Measurements from ENCODE around the gene GRIN2C. TPM values are rescaled to one million over a fixed set of nuclear protein-coding genes. Genes with fewer than 3 reads are reported as not detected.

Gene GRIN2C
- total and polyA plus RNA-seq, 2 of the 4 experiments (the other 2 are of a cell fraction): 0.22 TPM; not detected in 1

DNA sequence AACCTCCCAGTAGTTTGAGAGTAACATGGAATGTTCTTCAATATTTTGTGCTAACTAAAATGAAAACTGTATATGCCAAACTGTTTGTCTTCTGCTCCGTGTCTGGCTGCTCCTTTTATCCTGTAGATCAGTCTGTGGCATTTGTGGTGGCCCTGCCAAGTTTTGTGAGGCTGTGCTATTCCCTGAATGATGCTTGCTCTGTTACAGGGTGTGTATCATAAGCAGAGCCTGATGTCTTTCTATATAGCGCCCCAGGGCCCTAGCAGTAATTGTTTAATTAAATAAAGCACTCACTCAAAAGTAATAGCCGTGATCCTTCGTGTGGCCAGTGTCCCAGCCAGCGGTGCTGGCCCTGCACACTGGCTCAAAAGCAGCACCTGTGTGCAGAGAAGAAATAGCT is 55.7 kb downstream of the GRIN2C start:
- no peak overlapping the region for H3K4ac ChIP-seq (ENCODE audit: low read depth, low read length)
- no peak overlapping the region for H2BK15ac ChIP-seq (ENCODE audit: low read depth, low read length)
- intact Hi-C loops (cut with micrococcal nuclease): no loop called here
- no peak overlapping the region for H3K56ac ChIP-seq (ENCODE audit: extremely low read depth, insufficient read depth, low read length)
- DNase-seq: no peak
- CTCF ChIA-PET: no interaction called here
- no peaks in the 10 kb centered on the region for H3K27me3 ChIP-seq (ENCODE audit: control insufficient read depth, insufficient read depth, low read length)
- H3K79me1 ChIP-seq (ENCODE audit: low read depth in 1 of 2, low read length in 2 of 2): no peaks in the 10 kb centered on the region
- peaks cover 23% of the 10 kb centered on the region for H3K36me3 ChIP-seq (ENCODE audit: control insufficient read depth, insufficient read depth, low read length)
- TF ChIP-seq POLR2A (IDR thresholded peaks at IDR 0.05; ENCODE audit: low read depth, low read length): no peak
- no peak for TF ChIP-seq BHLHE40 (IDR thresholded peaks at IDR 0.05; ENCODE audit: low read depth, low read length)
- TF ChIP-seq RAD21 (IDR thresholded peaks at IDR 0.05; ENCODE audit: low read length): no peak
- TF ChIP-seq FOS (IDR thresholded peaks at IDR 0.05; ENCODE audit: low read depth, low read length): no peak
- TF ChIP-seq, protein P1, sequence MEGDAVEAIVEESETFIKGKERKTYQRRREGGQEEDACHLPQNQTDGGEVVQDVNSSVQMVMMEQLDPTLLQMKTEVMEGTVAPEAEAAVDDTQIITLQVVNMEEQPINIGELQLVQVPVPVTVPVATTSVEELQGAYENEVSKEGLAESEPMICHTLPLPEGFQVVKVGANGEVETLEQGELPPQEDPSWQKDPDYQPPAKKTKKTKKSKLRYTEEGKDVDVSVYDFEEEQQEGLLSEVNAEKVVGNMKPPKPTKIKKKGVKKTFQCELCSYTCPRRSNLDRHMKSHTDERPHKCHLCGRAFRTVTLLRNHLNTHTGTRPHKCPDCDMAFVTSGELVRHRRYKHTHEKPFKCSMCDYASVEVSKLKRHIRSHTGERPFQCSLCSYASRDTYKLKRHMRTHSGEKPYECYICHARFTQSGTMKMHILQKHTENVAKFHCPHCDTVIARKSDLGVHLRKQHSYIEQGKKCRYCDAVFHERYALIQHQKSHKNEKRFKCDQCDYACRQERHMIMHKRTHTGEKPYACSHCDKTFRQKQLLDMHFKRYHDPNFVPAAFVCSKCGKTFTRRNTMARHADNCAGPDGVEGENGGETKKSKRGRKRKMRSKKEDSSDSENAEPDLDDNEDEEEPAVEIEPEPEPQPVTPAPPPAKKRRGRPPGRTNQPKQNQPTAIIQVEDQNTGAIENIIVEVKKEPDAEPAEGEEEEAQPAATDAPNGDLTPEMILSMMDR (conservative IDR thresholded peaks at IDR 0.05; ENCODE audit: low read depth, low read length): no peak
- TF ChIP-seq RFX5 (IDR thresholded peaks at IDR 0.05; ENCODE audit: low read depth, low read length): no peak
- TF ChIP-seq MXI1 (IDR thresholded peaks at IDR 0.05; ENCODE audit: borderline replicate concordance, low read depth, low read length): no peak
- TF ChIP-seq SMC3 (IDR thresholded peaks at IDR 0.05; ENCODE audit: low read depth, low read length): no peak
- no peak for TF ChIP-seq NFE2L2 (IDR thresholded peaks at IDR 0.05; ENCODE audit: low read depth, low read length)
- no peak for TF ChIP-seq MAZ (IDR thresholded peaks at IDR 0.05; ENCODE audit: borderline replicate concordance, low read depth, low read length)
- no peak for TF ChIP-seq MAFK (IDR thresholded peaks at IDR 0.05; ENCODE audit: low read depth, low read length)
- no peaks in the 10 kb centered on the region for H3K9me3 ChIP-seq (ENCODE audit: control insufficient read depth, insufficient read depth, low read length)
- H3K27ac ChIP-seq (ENCODE audit: insufficient read depth, low read length): no peak overlapping the region
- no peak overlapping the region for H2BK120ac ChIP-seq (ENCODE audit: low read depth, low read length)
- H4K91ac ChIP-seq (ENCODE audit: insufficient read depth, low read depth, low read length): no peak overlapping the region
- in situ Hi-C loops (cut with MboI; ENCODE audit: low sequenced_read_pairs): no loop called here
- H3K14ac ChIP-seq (replicated peaks; ENCODE audit: low read depth, low read length): no peak overlapping the region
- POLR2A ChIA-PET (ENCODE audit: unreplicated experiment): no interaction called here
- dilution Hi-C loops (cut with HindIII; ENCODE audit: low sequenced_read_pairs, unreplicated experiment): no loop called here
- H2AFZ ChIP-seq (replicated peaks; ENCODE audit: low read length, poor library complexity): no peak overlapping the region
- no TSS peak for BruUV-seq (replicated peaks)
- no peak overlapping the region for H3K4me3 ChIP-seq (ENCODE audit: insufficient read depth, low read depth, low read length)
- H3K18ac ChIP-seq (ENCODE audit: low read depth, low read length): no peak overlapping the region
- H2AK5ac ChIP-seq (ENCODE audit: low read depth, low read length): no peak overlapping the region
- no peak overlapping the region for H3K4me2 ChIP-seq (ENCODE audit: low read depth, low read length)
- no peaks in the 10 kb centered on the region for H3K9me1 ChIP-seq (ENCODE audit: insufficient read depth, low read length)
- no peak overlapping the region for H2BK20ac ChIP-seq (ENCODE audit: low read depth, low read length)
- no CpG with 5 or more reads among the region's 5 CpGs for WGBS, 2 experiments (ENCODE audit: extremely low coverage in 2 of 2, insufficient read length in 1 of 2)
- no peak overlapping the region for H2BK5ac ChIP-seq (ENCODE audit: low read depth, low read length, poor library complexity, severe bottlenecking)
- no peaks in the 10 kb centered on the region for H4K20me1 ChIP-seq (ENCODE audit: insufficient read depth, low read length)
- no peak overlapping the region for H3K9ac ChIP-seq (ENCODE audit: low read depth, low read length)
- H2AK9ac ChIP-seq (replicated peaks; ENCODE audit: low read depth, low read length, poor library complexity): no peak overlapping the region
- no peak overlapping the region for H4K5ac ChIP-seq (ENCODE audit: low read depth, low read length)
- ATAC-seq (ENCODE audit: low read depth): no peak
- no peak overlapping the region for H3K23ac ChIP-seq (ENCODE audit: low read depth, low read length)
- no peaks in the 10 kb centered on the region for H3K4me1 ChIP-seq (ENCODE audit: control insufficient read depth, insufficient read depth, low read length)
- no peak overlapping the region for H4K8ac ChIP-seq (ENCODE audit: low read depth in 2 of 2, low read length in 2 of 2)

Data from IMR-90 (cell line).